ENCODE measurements around the gene ZNF91.
"Not testable (repeated sequence)": the region's sequence is repeated elsewhere in the genome, so short reads cannot be mapped to it uniquely, and the experiment has no call there.

Gene ZNF91

DNA sequence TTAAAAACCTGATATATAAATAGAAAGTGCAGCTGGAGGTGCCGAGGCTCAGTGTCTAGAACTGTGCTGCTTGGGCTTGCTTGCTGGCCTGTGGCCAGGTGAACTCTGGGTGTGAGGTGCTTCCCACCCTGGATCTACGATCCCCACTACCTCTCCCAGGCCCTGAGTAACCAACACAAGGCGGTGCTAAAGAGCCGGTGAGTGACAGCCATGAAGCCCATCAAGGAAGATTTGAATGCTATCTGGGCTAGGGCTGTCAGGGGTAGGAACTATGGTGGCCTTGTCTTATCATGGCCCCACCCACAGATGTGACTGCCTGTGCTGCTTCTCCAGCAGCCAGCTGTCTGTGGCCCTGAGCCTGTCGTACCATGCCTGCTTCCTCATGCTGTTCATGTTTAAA lies 25.6 kb upstream of the ZNF91 start:
- H2AFZ ChIP-seq (ENCODE audit: low read depth, low read length): no peak overlapping the region
- H3K36me3 ChIP-seq (ENCODE audit: insufficient read depth, low read length): no peaks in the 10 kb centered on the region
- H3K9me3 ChIP-seq (ENCODE audit: insufficient read depth, low read length, severe bottlenecking): peaks cover 8% of the 10 kb centered on the region
- H3K4me2 ChIP-seq (ENCODE audit: insufficient read depth, low read length): no peak overlapping the region
- ATAC-seq (ENCODE audit: insufficient read depth, low read depth) (no peak), DNase-seq (no peak)
- no peak overlapping the region for H3K4me3 ChIP-seq (ENCODE audit: low read depth in 1 of 2, low read length in 2 of 2)
- no peaks in the 10 kb centered on the region for H3K79me2 ChIP-seq (ENCODE audit: insufficient read depth, low read length)
- H3K27ac ChIP-seq (ENCODE audit: low read length): no peak overlapping the region
- no peak overlapping the region for H3K9ac ChIP-seq (ENCODE audit: low read depth, low read length)
- H3K27me3 ChIP-seq (ENCODE audit: insufficient read depth, low read length, poor library complexity): no peaks in the 10 kb centered on the region
- no peak for TF ChIP-seq EZH2 (IDR thresholded peaks at IDR 0.05; ENCODE audit: borderline replicate concordance, low read depth, low read length, severe bottlenecking)
- no peak for TF ChIP-seq CTCF (IDR thresholded peaks at IDR 0.05; ENCODE audit: borderline replicate concordance, extremely low read depth, low read length, poor library complexity, severe bottlenecking)
- no peaks in the 10 kb centered on the region for H3K4me1 ChIP-seq (ENCODE audit: insufficient read depth, low read length)
- no peaks in the 10 kb centered on the region for H4K20me1 ChIP-seq (ENCODE audit: insufficient read depth, low read length)

DNA sequence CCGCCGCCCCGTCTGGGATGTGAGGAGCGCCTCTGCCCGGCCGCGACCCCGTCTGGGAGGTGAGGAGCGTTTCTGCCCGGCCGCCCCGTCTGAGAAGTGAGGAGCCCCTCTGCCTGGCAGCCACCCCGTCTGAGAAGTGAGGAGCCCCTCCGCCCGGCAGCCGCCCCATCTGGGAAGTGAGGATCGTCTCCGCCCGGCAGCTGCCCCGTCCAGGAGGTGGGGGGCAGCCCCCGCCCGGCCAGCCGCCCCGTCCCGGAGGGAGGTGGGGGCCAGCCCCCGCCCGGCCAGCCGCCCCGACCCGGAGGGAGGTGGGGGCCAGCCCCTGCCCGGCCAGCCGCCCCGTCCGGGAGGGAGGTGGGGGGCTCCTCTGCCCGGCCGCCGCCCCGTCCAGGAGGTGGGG lies 24.0 kb upstream of the ZNF91 start:
- not testable (repeated sequence) for H3K27ac ChIP-seq (ENCODE audit: low read length); H3K4me2 ChIP-seq (ENCODE audit: insufficient read depth, low read length); DNase-seq; H3K9me3 ChIP-seq (ENCODE audit: insufficient read depth, low read length, severe bottlenecking); H3K27me3 ChIP-seq (ENCODE audit: insufficient read depth, low read length, poor library complexity); H3K36me3 ChIP-seq (ENCODE audit: insufficient read depth, low read length); ATAC-seq (ENCODE audit: insufficient read depth, low read depth); H3K4me3 ChIP-seq (ENCODE audit: low read depth in 1 of 2, low read length in 2 of 2); H3K9ac ChIP-seq (ENCODE audit: low read depth, low read length); H2AFZ ChIP-seq (ENCODE audit: low read depth, low read length); H3K4me1 ChIP-seq (ENCODE audit: insufficient read depth, low read length); H4K20me1 ChIP-seq (ENCODE audit: insufficient read depth, low read length); H3K79me2 ChIP-seq (ENCODE audit: insufficient read depth, low read length)

DNA sequence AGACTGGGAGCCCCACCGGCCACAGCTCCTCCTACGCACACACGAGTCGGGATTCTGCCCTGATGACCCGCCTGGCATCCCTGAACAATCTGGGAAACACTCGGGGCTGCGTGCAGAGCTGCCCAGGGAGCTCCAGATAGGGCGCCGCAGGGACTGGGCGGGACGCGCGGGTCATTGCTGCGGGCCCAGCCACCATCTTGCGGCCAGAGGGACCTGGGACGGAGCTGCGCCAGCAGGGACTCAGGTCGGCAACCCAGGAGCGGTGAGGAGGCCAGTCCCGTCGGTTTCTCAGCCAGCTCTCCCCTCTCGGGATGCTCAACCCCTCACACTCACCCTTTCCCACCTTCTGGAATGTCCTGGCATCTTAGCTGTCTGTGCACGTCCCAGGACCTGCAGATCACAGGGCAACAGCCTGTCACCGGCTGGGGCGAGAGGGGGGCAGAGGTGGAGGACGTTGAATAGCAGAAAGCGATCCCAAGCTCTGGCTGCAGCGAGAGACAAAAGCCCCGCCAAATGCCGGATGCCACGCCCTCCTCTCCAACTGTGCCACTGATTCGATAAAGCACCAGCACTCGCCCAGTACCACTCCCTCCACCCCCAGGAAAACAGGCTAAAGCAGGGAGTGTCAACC lies 20.4 kb upstream of the ZNF91 start:
- ATAC-seq (ENCODE audit: insufficient read depth, low read depth): no peak
- no peak overlapping the region for H3K9ac ChIP-seq (ENCODE audit: low read depth, low read length)
- H3K4me3 ChIP-seq (ENCODE audit: low read depth in 1 of 2, low read length in 2 of 2): no peak overlapping the region
- H3K79me2 ChIP-seq (ENCODE audit: insufficient read depth, low read length): no peaks in the 10 kb centered on the region
- H2AFZ ChIP-seq (ENCODE audit: low read depth, low read length): no peak overlapping the region
- no peaks in the 10 kb centered on the region for H3K4me1 ChIP-seq (ENCODE audit: insufficient read depth, low read length)
- no peak overlapping the region for H3K27ac ChIP-seq (ENCODE audit: low read length)
- no peaks in the 10 kb centered on the region for H3K27me3 ChIP-seq (ENCODE audit: insufficient read depth, low read length, poor library complexity)
- TF ChIP-seq EZH2 (IDR thresholded peaks at IDR 0.05; ENCODE audit: borderline replicate concordance, low read depth, low read length, severe bottlenecking): no peak
- TF ChIP-seq CTCF (IDR thresholded peaks at IDR 0.05; ENCODE audit: borderline replicate concordance, extremely low read depth, low read length, poor library complexity, severe bottlenecking): no peak
- DNase-seq: no peak
- no peaks in the 10 kb centered on the region for H4K20me1 ChIP-seq (ENCODE audit: insufficient read depth, low read length)
- peaks cover 10% of the 10 kb centered on the region for H3K9me3 ChIP-seq (ENCODE audit: insufficient read depth, low read length, severe bottlenecking)
- H3K4me2 ChIP-seq (ENCODE audit: insufficient read depth, low read length): no peak overlapping the region
- H3K36me3 ChIP-seq (ENCODE audit: insufficient read depth, low read length): no peaks in the 10 kb centered on the region

GRCh38 chr19:23415034-23415433 lies 19.8 kb upstream of the ZNF91 start:
- H3K4me3 ChIP-seq (ENCODE audit: low read depth in 1 of 2, low read length in 2 of 2): no peak overlapping the region
- no peaks in the 10 kb centered on the region for H3K27me3 ChIP-seq (ENCODE audit: insufficient read depth, low read length, poor library complexity)
- no peak for TF ChIP-seq CTCF (IDR thresholded peaks at IDR 0.05; ENCODE audit: borderline replicate concordance, extremely low read depth, low read length, poor library complexity, severe bottlenecking)
- H3K27ac ChIP-seq (ENCODE audit: low read length): no peak overlapping the region
- no peak for DNase-seq
- no peaks in the 10 kb centered on the region for H4K20me1 ChIP-seq (ENCODE audit: insufficient read depth, low read length)
- H3K4me2 ChIP-seq (ENCODE audit: insufficient read depth, low read length): no peak overlapping the region
- no peak for ATAC-seq (ENCODE audit: insufficient read depth, low read depth)
- H3K36me3 ChIP-seq (ENCODE audit: insufficient read depth, low read length): no peaks in the 10 kb centered on the region
- H3K4me1 ChIP-seq (ENCODE audit: insufficient read depth, low read length): no peaks in the 10 kb centered on the region
- H3K9me3 ChIP-seq (ENCODE audit: insufficient read depth, low read length, severe bottlenecking): peaks cover 10% of the 10 kb centered on the region
- no peaks in the 10 kb centered on the region for H3K79me2 ChIP-seq (ENCODE audit: insufficient read depth, low read length)
- H3K9ac ChIP-seq (ENCODE audit: low read depth, low read length): no peak overlapping the region
- no peak overlapping the region for H2AFZ ChIP-seq (ENCODE audit: low read depth, low read length)

Measured in DND-41 (cell line).